22Rv1 (cell line): ENCODE measurements around the gene PARVG.

Source experiments
- ZFX ChIP-seq: fragments of 450-650 bp; IDR thresholded peaks from 2 replicates; pipeline ENCODE4 v1.6.1; 2017; ENCODE audit warnings: antibody characterized with exemption, borderline replicate concordance
- TF ChIP-seq, protein P1 (sequence below): fragments of 450-650 bp; IDR thresholded peaks from 2 replicates; pipeline ENCODE4 v1.5.1; 2017; ENCODE audit warnings: mild to moderate bottlenecking

DNA sequence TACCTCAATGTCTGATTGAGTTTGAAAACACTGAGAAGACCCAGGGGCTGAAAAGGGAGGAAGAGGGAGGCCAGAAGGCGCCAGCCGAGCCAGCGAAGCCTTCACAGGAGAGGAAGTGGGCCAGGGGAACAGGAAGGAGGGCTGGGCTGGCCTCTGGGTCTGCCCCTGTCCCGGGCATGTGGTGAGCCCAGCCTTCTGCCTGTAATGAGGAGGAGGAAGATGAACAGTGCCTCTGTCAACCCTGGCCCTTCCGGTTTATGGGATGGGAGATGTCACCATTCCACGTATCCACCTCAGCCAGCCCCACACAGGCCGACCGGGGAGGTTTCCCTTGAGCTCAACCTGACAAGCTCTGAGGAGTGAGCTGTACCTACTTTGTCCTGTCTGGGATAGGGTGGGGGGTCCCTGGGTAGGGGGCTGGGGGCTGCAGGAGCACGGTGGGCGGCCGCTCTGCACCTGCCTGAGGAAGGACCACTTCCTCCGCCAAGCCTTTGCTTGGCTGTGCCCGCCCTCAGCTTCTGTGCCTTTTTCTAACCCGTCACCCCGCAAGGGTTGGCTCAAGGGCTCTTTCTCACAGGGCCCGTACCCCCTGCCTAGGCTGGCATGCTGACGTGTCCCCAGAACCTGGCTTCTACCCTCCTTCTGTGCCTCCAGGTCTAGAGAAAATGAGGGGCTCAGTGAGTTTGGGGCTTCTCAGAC lies 2.0 kb downstream of the PARVG start:
- TF ChIP-seq, protein P1, sequence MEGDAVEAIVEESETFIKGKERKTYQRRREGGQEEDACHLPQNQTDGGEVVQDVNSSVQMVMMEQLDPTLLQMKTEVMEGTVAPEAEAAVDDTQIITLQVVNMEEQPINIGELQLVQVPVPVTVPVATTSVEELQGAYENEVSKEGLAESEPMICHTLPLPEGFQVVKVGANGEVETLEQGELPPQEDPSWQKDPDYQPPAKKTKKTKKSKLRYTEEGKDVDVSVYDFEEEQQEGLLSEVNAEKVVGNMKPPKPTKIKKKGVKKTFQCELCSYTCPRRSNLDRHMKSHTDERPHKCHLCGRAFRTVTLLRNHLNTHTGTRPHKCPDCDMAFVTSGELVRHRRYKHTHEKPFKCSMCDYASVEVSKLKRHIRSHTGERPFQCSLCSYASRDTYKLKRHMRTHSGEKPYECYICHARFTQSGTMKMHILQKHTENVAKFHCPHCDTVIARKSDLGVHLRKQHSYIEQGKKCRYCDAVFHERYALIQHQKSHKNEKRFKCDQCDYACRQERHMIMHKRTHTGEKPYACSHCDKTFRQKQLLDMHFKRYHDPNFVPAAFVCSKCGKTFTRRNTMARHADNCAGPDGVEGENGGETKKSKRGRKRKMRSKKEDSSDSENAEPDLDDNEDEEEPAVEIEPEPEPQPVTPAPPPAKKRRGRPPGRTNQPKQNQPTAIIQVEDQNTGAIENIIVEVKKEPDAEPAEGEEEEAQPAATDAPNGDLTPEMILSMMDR, result no peak
- TF ChIP-seq ZFX, result no peak
